B cell (primary cell): ENCODE results near the gene ORM1. TPM values are rescaled to one million over a fixed set of nuclear protein-coding genes. Genes with fewer than 3 reads are reported as not detected.

Experiments
- ATAC-seq: fragments of 200-7000 bp; cut with Tn5 transposase; one replicate; pipeline ENCODE4 v1.10.0; 2021; ENCODE audit warnings: low read depth, mild to moderate bottlenecking, moderate number of reproducible peaks, moderate library complexity
- CTCF ChIA-PET: fragments of 350-600 bp; sonication (Branson Sonifier 250); formaldehyde crosslinking; loops from one replicate; lab custom pipeline; 2021; ENCODE audit warnings: antibody characterized with exemption, inconsistent platforms; lab: Charles Lee
- POLR2A ChIA-PET: fragments of 350-600 bp; sonication (Branson Sonifier 250); formaldehyde crosslinking; loops from one replicate; lab custom pipeline; 2021; ENCODE audit warnings: antibody characterized with exemption; lab: Charles Lee
- DNase-seq: peaks from one replicate; pipeline ENCODE4 v3.0.0; 2013
- H2AFZ ChIP-seq: 2 replicates; pipeline ENCODE4 v1.6.1; 2012; ENCODE audit warnings: mild to moderate bottlenecking, low read depth, low read length; ENCODE audit not compliant: insufficient read depth, poor library complexity, severe bottlenecking
- H3K27ac ChIP-seq, 2 donors: 1 replicate in 1 of 2; 2 replicates in 1 of 2; pipeline ENCODE4 v1.5.1; 2012 to 2013; ENCODE audit warnings: low read length in 2 of 2, mild to moderate bottlenecking in 2 of 2, moderate library complexity in 1 of 2
- H3K27me3 ChIP-seq, 4 experiments: fragments of 200-600 bp in 1 of 4; sonication (generic) in 1 of 4; replicated peaks in 1 of 4; 1 replicate in 2 of 4; 2 replicates in 2 of 4; pipeline versions ENCODE4 v1.6.1 to v1.7.0; 2013 to 2016; ENCODE audit warnings: low read length in 3 of 4, mild to moderate bottlenecking in 2 of 4, mixed read lengths in 1 of 4, moderate library complexity in 1 of 4; ENCODE audit not compliant: insufficient read depth in 4 of 4, control insufficient read depth in 3 of 4; ENCODE audit errors: control extremely low read depth in 1 of 4
- H3K36me3 ChIP-seq, 2 experiments: replicated peaks in 1 of 2; 1 replicate in 1 of 2; 2 replicates in 1 of 2; pipeline versions ENCODE4 v1.6.1 to v1.7.1; 2013; ENCODE audit warnings: low read length in 1 of 2; ENCODE audit not compliant: insufficient read depth in 2 of 2, control insufficient read depth in 1 of 2; ENCODE audit errors: control extremely low read depth in 1 of 2, extremely low read depth in 1 of 2
- H3K4me1 ChIP-seq, 2 donors: fragments of 200-600 bp in 1 of 2; sonication (generic) in 1 of 2; 1 replicate in 1 of 2; 2 replicates in 1 of 2; pipeline versions ENCODE4 v1.5.1 to v1.6.1; 2013 to 2017; ENCODE audit warnings: low read length in 2 of 2; ENCODE audit not compliant: control insufficient read depth in 2 of 2, insufficient read depth in 2 of 2
- H3K4me2 ChIP-seq: replicated peaks from 2 replicates; pipeline ENCODE3; 2012; ENCODE audit warnings: mild to moderate bottlenecking, low read depth, low read length; ENCODE audit not compliant: poor library complexity, severe bottlenecking
- H3K4me3 ChIP-seq, 5 experiments: fragments of 200-600 bp in 1 of 5; sonication (generic) in 1 of 5; 1 replicate in 3 of 5; 2 replicates in 2 of 5; pipeline versions ENCODE4 v1.5.1 to v1.7.0; 2011 to 2016; ENCODE audit warnings: low read length in 4 of 5, mild to moderate bottlenecking in 4 of 5, low read depth in 2 of 5, control low read depth in 1 of 5, moderate library complexity in 1 of 5; ENCODE audit not compliant: insufficient read depth in 1 of 5; ENCODE audit errors: control extremely low read depth in 1 of 5, extremely low read depth in 1 of 5
- H3K79me2 ChIP-seq: fragments of 200-600 bp; sonication (generic); one replicate; pipeline ENCODE4 v1.6.0; 2016; ENCODE audit warnings: low read length; ENCODE audit not compliant: control insufficient read depth, insufficient read depth
- H3K9ac ChIP-seq: fragments of 200-600 bp; sonication (generic); 2 replicates; pipeline ENCODE4 v1.6.1; 2017; ENCODE audit warnings: mild to moderate bottlenecking, low read length, moderate library complexity
- H3K9me3 ChIP-seq, 3 donors: one replicate each; pipeline versions ENCODE4 v1.6.1 to v1.7.1; 2013; ENCODE audit warnings: low read length in 2 of 3; ENCODE audit not compliant: control insufficient read depth in 2 of 3, insufficient read depth in 1 of 3; ENCODE audit errors: control extremely low read depth in 1 of 3
- H4K20me1 ChIP-seq: 2 replicates; pipeline ENCODE4 v1.6.0; 2012; ENCODE audit warnings: mild to moderate bottlenecking, low read length; ENCODE audit not compliant: insufficient read depth, control insufficient read depth, poor library complexity, severe bottlenecking
- H3K27ac Mint-ChIP-seq: one replicate; pipeline ENCODE4 v1.8.0; 2021; ENCODE audit warnings: mixed read lengths
- H3K27me3 Mint-ChIP-seq: one replicate; pipeline ENCODE4 v1.8.0; 2021; ENCODE audit warnings: mixed read lengths
- H3K4me1 Mint-ChIP-seq: one replicate; pipeline ENCODE4 v1.8.0; 2021; ENCODE audit warnings: mixed read lengths
- H3K4me3 Mint-ChIP-seq: one replicate; pipeline ENCODE4 v1.8.0; 2021; ENCODE audit warnings: mixed read lengths
- H3K9me3 Mint-ChIP-seq: one replicate; pipeline ENCODE4 v1.8.0; 2022; ENCODE audit warnings: mixed read lengths; ENCODE audit not compliant: insufficient read depth
- EZH2 ChIP-seq: IDR thresholded peaks from 2 replicates; pipeline ENCODE4 v1.6.1; 2012; ENCODE audit warnings: borderline replicate concordance, low read depth, mild to moderate bottlenecking, moderate library complexity, low read length; ENCODE audit not compliant: insufficient read depth, poor library complexity, severe bottlenecking
- WGBS: methylation state at CpG from one replicate; pipeline ENCODE4 v1.1.5; 2013; ENCODE audit warnings: missing lambda C conversion rate; ENCODE audit not compliant: insufficient coverage; 5-methylcytosine and 5-hydroxymethylcytosine counted together
- intact Hi-C: fragments of 100-400 bp; cut with micrococcal nuclease; formaldehyde crosslinking; loops from one replicate; pipeline ENCODE4 v1.10.0; 2022
- polyA plus RNA-seq: library from polyadenylated mRNA; depleted of rRNA; stranded (reverse); fragments of >200 nt; gene quantifications from 2 replicates; pipeline ENCODE4 v1.2.3, GENCODE V29; 2012
- total RNA-seq, 2 donors: library from RNA; stranded (reverse); fragments of 120-200 nt in 1 of 2; gene quantifications; 1 replicate in 1 of 2; 2 replicates in 1 of 2; pipeline versions ENCODE4 v1.2.3 to v1.2.4, GENCODE V29; 2013 to 2022
- TF ChIP-seq, protein P1 (sequence below): fragments of 200-600 bp; IDR thresholded peaks from one replicate; pipeline ENCODE4 v1.8.0; 2022; ENCODE audit warnings: antibody characterized with exemption, mild to moderate bottlenecking

The ORM1 gene
- total and polyA plus RNA-seq, 2 donors (not counting 1 experiment from before 2014, with no cell fraction given) = 0.13 TPM; not detected in 1

DNA sequence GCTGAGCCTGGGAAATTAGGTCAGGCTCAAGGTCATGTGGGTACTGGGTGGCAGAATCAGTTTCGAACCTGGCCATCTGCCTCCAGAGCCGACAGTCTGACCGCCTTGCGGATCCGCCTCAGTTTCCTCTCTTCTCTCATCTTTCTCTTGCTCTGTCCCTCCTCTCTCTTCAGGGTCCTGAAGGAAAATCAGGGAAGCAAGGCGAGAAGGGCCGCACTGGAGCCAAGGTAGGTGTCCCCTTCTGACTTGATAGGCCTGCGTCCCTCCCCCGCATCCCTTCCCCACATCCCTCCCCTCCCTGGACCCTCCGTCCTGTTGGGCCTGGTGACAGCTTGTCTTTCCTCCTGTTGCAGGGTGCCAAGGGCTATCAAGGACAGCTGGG, 40.8 kb upstream of the ORM1 start:
- no peak overlapping the region for H2AFZ ChIP-seq
- H3K9ac ChIP-seq = no peak overlapping the region
- no peak for ATAC-seq
- CTCF ChIA-PET = no interaction called here
- POLR2A ChIA-PET = no interaction called here
- intact Hi-C loops = no loop called here
- H3K27ac ChIP-seq = no peak overlapping the region
- Mint-ChIP-seq H3K9me3 (no peaks in the 10 kb centered on the region), H3K27ac (no peak overlapping the region), H3K4me1 (no peaks in the 10 kb centered on the region), H3K27me3 (peaks cover 6% of the 10 kb centered on the region), H3K4me3 (no peak overlapping the region)
- H3K9me3 ChIP-seq = no peaks in the 10 kb centered on the region
- DNase-seq = no peak
- no peak for TF ChIP-seq EZH2
- TF ChIP-seq, protein P1, sequence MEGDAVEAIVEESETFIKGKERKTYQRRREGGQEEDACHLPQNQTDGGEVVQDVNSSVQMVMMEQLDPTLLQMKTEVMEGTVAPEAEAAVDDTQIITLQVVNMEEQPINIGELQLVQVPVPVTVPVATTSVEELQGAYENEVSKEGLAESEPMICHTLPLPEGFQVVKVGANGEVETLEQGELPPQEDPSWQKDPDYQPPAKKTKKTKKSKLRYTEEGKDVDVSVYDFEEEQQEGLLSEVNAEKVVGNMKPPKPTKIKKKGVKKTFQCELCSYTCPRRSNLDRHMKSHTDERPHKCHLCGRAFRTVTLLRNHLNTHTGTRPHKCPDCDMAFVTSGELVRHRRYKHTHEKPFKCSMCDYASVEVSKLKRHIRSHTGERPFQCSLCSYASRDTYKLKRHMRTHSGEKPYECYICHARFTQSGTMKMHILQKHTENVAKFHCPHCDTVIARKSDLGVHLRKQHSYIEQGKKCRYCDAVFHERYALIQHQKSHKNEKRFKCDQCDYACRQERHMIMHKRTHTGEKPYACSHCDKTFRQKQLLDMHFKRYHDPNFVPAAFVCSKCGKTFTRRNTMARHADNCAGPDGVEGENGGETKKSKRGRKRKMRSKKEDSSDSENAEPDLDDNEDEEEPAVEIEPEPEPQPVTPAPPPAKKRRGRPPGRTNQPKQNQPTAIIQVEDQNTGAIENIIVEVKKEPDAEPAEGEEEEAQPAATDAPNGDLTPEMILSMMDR = no peak
- H3K4me2 ChIP-seq = no peak overlapping the region
- no peaks in the 10 kb centered on the region for H3K79me2 ChIP-seq
- H3K27me3 ChIP-seq = no peaks in the 10 kb centered on the region
- H3K4me1 ChIP-seq = no peaks in the 10 kb centered on the region
- H4K20me1 ChIP-seq = no peaks in the 10 kb centered on the region
- 94% methylated on average over 9 of the region's 10 CpGs for WGBS
- H3K36me3 ChIP-seq = no peaks in the 10 kb centered on the region
- no peak overlapping the region for H3K4me3 ChIP-seq

DNA sequence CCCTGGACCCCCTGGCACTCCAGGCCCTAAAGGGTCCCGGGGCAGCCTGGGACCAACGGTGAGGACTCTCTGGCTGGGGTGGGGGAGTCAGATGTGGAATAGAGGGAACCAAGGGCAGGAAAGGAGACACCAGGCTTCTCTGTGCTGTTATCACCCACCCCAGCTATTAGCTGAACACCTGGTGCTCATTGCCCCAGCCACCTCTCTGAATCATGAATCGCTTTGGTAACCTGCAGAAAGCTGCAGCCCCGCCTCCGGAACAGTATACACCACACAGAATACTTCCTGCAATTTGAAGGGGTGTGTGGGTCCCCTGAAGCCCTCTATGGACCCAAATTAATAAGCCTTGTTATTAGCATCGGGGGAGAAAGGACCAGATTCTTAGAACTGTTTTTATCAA, 40.4 kb upstream of the ORM1 start:
- POLR2A ChIA-PET = no interaction called here
- no peak overlapping the region for H3K27ac Mint-ChIP-seq
- WGBS = 100% methylated on average over 2 of the region's 6 CpGs

More for the DNA sequence above, 40.4 kb upstream of the ORM1 start:
- Histone ChIP-seq H3K9me3 (no peaks in the 10 kb centered on the region), H3K4me2 (no peak overlapping the region), H3K79me2 (no peaks in the 10 kb centered on the region), H3K27me3 (no peaks in the 10 kb centered on the region), H3K27ac (no peak overlapping the region), H3K36me3 (no peaks in the 10 kb centered on the region), H4K20me1 (no peaks in the 10 kb centered on the region), H3K9ac (no peak overlapping the region), H3K4me1 (no peaks in the 10 kb centered on the region), H2AFZ (no peak overlapping the region), H3K4me3 (no peak overlapping the region)
- Mint-ChIP-seq H3K27me3 (peaks cover 6% of the 10 kb centered on the region), H3K9me3 (no peaks in the 10 kb centered on the region), H3K4me1 (no peaks in the 10 kb centered on the region), H3K4me3 (no peak overlapping the region)
- intact Hi-C loops = no loop called here
- TF ChIP-seq, protein P1 = no peak
- TF ChIP-seq EZH2 = no peak
- DNase-seq (no peak), ATAC-seq (no peak)
- CTCF ChIA-PET = no interaction called here
